Renal cortical epithelial cell (primary cell): Measurements from ENCODE around the gene PPFIA4. TPM values are rescaled to one million over a fixed set of nuclear protein-coding genes. Genes with fewer than 3 reads are reported as not detected.
"Not testable (repeated sequence)": the region's sequence is repeated elsewhere in the genome, so short reads cannot be mapped to it uniquely, and the experiment has no call there.

Experiments used
- DNase-seq: peaks from one replicate; pipeline ENCODE4 v3.0.0-alpha.2; 2011; ENCODE audit warnings: low read depth
- total RNA-seq: library from RNA; depleted of rRNA; stranded (reverse); fragments of >200 nt; gene quantifications from 2 replicates; pipeline ENCODE4 v1.2.3, GENCODE V29; 2014

Gene PPFIA4
- total RNA-seq, 1 donor from 2014 or later, result 12.4 TPM

DNA sequence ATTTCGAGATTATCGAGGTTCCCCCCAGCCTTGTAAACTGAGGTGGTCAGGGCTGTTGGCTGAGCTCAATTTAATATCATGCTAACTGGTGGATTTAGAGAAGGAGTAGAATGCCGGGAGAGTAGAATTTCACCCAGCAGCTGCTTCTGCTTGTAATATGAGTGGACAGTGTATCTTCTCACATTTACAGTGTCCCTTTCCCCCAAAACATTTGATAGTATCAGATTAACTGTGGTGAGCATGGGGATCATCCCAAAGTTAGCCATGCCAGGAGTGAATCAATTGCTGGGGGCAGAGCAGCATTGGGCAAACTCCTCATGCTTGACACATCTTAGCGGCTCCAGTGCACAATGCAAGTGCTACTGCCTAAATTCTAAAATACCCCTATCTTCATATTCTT lies 9.2 kb upstream of the PPFIA4 start:
- no peak for DNase-seq

DNA sequence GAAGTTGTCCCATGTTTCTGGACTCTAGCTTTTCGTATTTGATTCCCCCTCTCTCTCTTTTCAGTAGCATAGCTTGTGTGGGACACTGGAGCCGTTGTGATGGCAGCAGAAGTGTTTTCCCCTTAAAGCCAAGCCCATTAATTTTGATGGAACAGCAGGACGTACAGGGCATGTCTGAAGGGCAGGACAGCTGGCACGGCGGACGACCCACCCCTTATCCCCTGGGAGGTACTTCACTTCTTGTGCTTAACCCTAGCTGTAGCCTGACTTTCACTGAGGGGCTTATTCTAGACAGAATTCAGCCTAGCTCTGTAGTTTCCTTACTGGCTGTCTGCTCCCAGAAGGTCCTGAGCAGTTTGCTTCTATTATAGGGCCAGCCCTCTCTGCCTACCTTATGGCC lies 8.6 kb upstream of the PPFIA4 start:
- DNase-seq, result no peak

DNA sequence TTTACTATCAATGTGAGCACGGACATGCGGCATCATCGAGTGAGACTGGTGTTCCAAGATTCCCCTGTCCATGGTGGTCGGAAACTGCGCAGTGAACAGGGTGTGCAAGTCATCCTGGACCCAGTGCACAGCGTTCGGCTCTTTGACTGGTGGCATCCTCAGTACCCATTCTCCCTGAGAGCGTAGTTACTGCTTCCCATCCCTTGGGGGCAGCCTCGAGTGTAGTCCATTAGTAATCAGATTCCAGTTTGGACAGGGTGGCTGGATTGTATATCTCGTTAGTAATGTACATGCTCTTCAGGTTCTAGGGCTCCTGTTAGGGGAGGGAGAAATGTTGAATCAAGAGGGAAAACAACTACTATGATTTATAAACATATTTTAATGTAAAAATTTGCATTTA lies 3.4 kb upstream of the PPFIA4 start:
- not testable (repeated sequence) for DNase-seq

DNA sequence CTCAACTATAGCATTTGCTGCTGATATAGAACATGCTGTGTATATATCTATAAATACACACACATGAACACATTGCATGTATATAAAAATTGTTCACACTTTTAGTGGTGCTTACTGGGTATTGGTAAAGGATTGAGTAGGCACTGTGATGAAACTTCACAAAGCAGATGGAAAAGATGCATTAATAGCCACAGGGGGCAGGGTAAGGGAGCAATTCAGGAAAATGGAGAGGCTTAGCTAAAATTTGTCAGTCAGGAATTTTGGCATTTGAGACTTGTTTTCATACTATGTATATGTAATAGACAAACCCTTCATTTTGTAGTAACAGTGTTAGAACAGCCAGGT lies 633 bp upstream of the PPFIA4 start:
- no peak for DNase-seq

DNA sequence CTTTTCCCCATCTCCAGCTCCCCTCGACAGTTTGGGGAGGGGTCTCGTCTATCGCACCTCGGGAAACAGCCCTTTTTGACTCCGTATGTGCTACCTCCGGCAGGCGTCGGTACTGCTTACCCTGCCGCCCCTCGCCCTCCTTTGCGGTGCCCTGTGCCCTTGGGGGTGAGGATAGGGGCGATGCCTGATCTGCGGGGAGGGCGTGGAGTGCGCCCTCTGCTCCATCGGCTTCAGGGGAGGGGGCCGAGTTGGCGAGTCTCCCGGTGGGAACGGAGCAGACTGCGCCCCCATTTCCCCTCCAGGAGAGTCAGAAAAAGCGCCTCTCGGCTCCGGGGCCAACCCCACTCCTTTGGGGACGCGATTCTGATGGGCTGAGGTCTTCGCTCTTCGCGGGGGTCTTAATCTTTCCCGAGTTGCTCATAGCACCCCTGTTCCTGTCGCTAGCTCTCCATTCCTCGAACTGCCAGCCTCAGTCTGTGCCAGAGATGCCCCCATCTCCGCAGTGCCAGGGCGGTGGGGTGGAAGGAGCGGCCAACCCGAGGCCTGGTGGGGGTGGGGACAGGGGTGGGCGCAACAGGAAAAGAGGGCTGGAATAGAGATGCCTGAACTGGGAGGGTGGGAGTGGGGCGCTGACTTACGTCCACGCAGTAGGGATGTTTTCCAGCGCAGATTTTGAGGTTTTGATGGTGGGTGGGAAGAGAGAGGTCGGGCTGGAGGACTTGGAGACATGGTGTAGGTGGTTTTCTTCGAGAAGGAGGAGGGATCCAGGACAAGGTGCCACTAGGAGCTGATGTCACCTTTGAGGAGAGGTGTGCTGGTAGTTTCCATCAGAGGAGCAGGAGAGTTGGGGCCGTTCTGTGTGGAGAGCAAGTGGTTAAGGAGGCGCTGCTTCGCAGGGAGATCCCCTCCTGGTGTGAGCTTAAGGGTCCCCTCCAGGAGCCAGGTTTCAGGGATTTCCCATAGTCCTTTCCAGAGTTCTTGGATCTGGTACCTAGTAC lies 674 bp downstream of the PPFIA4 start:
- no peak for DNase-seq

DNA sequence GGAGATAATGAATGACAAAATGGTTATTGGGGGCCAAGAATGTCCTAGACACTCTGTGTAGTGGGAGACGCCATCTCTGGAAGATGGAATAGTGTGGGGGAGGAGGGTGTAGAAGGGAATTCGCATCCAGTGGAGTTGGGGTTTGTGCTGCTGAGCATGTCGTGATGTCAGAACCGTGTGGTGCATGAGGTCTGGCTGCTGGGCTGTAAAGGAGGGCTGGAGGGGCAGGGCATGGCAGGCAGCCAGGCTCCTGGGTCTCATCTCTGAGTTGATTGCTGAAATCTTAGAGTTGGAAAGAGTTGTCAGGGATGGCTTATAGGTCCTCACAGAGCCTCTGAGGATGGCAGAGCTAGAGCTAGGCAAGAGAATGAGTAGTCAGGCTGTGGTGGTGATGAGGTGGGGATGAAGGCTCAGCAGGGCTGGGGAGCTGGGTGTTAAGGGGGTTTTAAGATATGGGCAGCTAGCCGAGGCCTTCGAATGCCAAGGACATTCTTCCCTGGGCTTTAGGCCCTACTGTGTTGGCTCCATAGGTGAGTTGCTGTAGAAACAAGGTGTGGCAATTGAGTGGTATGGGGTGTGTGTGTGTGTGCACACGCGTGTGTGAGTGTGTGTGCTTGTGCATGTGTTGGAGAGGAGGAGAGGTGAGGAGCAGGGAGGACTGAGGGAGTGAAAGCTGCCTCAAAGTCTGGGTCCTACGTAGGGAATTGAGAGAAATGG lies 1.9 kb downstream of the PPFIA4 start:
- no peak for DNase-seq

DNA sequence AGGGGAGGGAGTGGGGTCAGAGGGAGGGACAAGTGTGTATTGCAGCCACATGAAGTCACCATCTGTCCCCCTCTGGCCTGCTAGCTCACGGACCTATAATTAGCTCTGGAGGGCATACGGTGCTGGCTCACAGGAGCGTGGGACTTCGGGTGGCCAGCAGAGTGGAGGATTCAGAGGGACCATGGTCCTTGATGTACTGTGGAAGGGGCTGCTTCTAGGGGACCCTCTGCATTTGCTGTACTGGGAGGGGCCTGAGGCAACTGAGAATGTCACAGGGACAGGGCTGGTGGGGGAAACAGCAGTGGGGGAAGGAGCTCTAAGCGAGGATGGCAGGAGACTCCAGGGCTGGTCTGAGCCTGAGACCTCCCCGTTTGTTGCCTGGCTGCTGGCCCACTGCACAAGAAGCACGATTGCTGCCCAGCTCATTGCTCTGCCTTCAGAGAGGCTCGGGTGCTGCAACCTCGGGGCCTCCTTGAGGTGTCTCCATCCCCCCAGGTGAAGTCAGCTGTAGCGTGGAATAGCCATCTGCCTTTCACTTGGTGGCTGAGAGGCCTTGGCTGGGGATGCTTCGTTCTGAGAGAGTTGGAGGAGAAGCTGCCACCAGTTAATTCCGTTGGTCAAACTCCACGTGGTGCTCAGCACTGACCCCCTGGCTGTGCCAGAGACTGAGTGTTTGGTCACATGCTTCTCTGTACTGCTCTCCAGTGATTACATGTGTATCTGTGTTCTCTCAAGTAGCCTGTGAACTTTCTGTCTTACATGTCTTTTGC lies 2.7 kb downstream of the PPFIA4 start:
- DNase-seq, result no peak

DNA sequence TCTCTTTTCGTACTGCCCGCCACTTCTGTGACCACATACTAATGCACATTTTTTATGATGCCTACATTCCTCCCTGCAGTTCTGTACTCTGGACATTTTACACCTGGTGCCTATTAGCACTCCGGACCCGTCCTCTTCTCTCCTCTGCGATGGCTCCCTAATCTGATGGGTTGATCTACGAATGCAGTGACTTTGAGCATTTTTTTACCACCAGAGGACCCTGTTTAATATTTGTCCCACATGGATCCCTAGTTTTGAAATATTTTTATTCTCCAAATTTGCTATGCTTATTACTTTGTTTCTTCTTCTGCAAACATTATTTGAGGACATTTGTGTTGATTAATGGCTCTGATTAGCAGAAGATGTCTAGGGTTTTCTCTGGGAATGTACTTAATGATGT lies 5.2 kb downstream of the PPFIA4 start:
- DNase-seq, result no peak

DNA sequence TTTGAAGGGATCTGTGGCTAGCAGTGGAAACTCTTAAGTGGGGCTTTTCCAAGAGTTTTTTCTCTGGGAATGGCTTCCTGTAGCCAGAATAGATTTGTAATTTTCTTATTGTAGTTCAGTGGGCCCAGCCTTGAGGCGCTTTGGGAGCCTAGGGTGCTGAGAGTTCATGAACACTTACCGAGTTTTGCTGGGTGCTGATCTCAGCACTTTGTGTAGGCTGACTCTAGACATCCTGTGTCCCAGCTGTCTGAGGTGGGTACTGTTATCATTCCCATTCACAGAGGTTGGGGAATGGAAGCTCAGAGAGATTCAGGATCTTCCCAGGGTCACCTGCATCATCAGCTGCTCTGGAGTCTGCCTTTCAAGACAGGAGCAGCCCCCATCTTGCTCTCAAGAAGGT lies 7.0 kb downstream of the PPFIA4 start:
- no peak for DNase-seq

DNA sequence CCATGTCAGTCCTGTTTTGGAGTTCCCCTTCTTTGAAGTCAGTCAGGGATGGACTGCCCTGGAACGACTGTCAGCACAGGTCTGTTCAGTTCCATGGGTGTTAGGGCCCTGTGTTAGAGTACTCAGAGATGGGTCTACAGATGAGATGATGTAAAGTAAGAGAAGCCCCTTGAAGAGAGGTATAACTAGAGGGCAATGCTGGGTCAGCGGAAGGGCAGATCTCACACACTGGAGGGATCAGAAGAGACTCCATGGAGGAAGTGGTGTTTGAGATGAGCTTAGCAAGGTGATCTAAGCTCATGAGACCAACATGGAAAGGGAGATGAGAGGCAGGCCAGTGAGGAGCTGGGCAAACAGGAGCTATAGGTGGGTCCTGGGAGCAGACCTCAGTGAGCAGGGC lies 7.6 kb downstream of the PPFIA4 start:
- DNase-seq, result no peak

DNA sequence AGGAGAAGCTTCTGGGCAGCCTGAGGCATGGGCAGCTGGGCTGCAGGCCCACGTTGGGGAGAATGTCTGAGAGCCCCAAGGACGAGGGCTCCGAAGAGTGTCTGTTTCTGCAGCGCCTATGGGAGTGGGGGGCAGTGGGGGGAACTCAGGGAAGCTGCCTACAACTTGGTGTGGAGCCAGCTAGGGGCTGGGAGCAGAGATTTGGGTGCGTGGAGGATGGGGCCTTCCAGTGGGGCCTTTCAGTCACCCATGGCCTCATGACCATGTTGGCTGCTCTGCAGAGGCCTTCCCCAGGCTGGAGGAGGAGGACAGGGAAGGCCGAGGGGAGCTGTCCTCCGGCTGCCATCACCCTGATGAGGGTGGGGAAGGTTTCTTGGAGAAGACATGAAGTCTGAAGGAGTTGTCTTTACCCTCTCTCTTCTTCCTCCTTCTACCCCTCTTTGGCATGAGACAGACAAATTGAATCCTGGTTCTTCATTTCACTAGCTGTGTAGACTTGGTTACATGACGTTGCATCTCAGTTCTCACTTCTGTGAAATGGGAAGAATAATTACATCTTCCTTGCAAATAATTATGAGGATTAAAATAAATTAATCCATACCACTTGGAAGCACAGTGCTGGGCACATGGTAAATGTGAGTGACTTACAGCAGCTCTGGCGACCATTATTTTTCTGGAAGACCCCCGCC lies 8.3 kb downstream of the PPFIA4 start:
- no peak for DNase-seq

DNA sequence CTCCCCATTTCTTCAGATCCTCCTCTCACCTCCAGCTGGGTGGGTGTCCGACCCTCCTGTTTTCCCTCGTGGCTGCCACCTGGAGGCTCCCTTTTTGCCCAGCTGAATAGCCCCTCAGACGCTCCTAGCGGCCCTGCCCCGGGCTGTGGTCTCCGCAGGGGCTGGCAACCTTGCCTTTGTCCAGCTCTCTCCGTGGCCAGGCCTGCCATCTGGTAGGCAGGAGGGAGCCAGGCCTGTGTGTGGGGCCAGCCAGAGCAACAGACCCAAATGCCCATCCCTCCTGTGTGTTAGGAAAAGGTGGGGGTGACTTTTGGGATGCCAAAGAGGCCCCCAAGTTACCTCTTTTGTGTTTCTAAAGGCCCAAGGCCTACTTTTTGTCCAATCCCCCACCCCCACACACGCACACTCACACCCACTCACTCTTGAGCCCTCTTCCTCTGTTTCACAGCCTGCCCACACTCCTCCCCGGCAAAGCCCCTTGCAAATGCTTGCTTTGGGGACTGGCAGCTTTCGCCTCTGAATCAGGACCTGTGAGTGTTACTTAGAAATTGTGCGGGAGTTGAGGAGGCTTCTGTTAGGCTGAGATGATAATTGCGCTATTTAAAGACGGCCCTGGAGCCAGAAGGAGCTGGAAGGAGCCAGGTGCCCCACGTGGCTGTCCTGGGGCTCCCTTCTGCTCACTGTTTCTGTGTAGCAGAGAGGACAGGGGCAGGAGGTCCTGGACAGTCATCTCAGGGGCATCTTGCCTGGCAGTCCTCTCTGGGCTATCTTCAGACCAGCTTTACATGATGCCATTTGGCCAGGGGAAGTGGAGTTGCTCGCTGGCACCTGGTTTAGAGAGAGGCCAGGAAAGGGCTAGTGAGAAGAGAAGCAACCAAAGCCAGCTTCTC lies 9.1 kb downstream of the PPFIA4 start:
- DNase-seq, result no peak

DNA sequence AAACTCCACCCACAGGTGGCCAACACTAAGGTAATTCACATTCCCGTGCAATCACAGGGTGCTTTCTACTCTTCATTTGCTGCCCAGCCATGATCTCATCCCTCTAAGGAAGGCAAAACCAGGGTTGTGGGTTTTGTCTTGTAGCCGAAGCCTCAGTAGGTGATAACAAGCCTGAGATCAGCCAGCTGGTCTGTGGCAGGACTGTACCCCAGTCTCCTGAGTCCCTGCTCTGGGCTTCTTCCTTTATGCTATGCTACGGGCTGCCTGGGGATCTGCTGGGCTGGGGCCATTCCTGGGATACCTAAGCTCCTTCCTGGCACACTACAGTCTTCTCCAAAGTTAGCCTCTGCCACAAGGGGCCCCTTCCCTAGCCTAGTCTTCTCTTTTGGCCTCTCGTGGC lies 9.8 kb downstream of the PPFIA4 start:
- DNase-seq, result no peak

DNA sequence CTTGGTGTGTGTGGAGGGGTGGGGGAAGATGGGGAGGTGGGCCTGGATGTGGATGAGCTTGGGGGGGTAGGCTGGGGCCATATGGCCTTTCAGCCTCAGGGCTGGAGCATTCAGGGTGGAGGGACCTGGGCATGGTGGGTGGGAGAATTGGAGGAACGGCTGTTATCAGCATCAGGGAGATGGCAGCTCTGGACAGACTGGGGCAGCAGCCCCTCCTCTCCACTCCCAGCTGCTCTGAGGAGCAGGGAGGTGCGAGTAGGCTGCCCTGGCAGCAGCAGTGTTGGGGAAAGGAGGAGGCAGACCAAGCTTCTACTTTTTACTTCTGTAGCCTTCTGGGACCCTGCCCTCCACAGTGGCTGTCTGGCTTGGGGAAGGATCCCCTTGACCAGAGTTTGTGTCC lies 10.2 kb downstream of the PPFIA4 start:
- DNase-seq, result no peak

DNA sequence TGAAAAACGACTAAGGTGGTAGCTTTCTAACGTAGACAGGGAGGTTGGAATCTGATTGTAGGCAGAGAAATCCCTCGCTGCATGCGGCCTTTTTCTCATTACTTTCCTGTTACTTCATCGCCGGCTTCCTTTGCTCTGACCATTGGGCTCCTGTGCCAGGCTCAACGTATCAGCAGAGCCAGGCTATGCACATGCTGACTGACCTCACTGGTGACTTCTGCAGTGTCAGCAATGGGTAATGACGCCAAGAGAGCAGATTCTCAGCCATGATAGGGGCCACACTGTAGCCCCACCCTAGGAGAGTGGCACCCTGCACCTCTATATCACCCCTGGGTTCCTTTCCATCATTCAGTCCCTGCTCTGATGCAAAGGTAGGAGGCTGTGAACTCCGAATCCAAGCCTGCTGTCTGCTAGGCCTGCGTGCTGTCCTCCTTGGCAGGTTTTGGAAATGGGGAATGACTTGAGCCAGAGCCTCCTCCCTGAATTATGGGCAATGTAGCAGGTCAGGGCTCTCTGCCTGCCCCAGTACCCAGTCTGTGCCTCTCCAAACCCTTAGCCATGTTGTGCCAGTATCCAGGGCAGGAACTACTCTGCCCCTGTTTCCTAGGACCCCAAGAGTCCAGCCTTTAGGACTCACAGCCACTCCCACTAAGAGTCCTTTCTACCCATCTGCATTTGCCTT lies 11.4 kb downstream of the PPFIA4 start:
- DNase-seq, result no peak

DNA sequence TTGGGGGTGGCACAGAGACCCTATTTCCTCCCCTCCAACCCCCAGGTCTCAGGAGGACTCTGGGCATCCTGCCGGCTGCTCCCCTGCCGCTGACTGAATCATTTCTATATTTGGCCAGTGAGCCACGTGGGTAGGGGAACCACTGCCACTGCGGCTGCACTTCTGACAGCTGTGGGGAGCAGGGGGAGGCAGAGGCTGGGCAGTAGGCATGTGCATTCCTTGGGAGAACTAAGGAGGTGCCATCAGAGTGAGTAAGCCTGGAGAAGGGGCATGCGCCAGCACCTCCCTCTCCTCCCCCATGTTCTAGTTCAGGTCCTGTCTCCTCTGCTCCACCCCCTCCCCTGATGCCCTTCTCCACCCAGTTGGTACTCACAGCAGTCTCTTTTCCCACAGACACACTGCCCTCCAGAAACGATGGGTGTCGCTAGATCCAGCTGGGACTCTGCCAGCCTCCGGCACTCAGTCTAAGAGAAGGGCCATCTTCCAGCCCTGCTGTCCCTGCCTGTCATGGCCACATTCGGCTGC lies 12.0 kb downstream of the PPFIA4 start:
- DNase-seq, result peak; percentile 91

DNA sequence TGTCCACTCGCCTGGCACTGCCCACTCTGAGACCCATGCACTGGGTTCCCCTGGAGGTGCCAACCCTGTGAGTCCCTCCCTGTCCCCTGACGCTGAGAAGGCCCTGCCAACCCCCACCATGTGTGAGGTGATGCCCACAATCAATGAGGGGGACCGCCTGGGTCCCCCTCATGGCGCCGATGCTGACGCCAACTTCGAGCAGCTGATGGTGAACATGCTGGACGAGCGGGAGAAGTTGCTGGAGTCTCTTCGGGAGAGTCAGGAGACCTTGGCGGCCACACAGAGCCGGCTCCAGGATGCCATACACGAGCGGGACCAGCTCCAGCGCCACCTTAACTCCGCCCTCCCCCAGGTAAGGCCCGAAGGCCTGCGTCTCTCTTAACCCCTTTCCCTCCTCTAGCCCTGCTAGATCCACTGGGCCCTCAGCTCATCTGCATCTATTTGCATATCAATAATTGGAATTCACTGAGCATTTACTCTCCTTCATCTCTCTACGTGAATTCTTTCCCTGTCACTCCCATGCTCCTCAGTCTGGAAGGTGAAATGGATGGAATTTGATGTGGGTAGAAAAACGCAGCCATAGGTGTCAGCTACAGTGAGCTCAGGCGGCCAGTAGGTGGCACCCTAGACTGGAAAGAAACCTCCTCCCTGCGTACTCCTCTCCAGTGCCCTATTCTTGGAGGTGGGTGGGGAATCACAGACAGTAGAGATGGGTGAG lies 12.8 kb downstream of the PPFIA4 start:
- DNase-seq, result peak; percentile 52

DNA sequence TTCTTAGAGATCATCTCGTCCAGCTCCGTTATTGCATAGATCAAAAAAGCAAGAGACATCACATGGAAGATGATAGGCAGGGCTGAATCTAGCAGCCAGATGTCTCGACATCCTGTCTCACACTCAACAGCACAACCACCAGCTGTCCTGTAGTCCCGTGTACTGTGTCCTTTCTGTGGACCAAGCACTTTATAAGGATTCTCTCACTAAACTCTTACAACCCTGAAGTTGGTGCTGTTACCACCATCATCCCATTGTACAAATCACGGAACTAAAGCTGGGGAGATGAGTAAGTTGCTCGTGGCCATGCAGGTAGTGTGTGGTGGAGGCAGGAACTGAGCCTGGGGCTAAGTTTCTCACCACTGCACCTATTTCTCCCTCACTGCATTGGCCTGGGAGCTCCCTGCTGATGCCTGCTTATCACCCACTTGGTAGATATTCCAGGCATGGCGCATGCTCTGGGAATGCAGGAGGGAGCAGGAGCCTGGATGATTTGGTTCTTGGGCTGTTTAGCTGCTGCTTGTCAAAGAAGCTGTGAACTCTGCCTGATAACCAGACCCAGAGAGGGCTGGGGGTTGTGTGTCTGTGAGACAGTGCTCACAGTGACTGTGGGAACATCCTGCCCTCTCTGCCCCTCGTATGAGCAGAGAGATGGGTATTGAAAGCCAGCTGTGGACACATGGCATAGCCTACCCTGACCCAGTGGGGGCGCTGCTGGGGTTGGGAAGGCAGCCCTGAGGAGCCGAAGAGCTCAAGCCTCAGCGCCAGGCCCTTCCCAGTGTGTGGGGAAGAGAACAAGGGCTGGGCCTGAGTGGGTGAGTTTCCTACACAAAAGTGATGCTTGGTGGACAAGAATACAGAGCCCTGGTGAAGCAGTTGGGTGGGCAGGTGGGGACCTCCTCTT lies 13.6 kb downstream of the PPFIA4 start:
- DNase-seq, result no peak
